Endothelial cell of umbilical vein (primary cell): ENCODE results near the gene RAB37. TPM values are rescaled to one million over a fixed set of nuclear protein-coding genes. Genes with fewer than 3 reads are reported as not detected.

Experiments used
- BruUV-seq: library from RNA; stranded (reverse); fragments of 400-500 nt; replicated peaks from 2 replicates; lab custom pipeline; 2021; lab: Mats Ljungman, UMichigan
- CTCF ChIA-PET: fragments of 300-600, 350-600 bp; sonication (Branson Sonifier 250); formaldehyde crosslinking; loops from one replicate; lab custom pipeline; 2021; ENCODE audit warnings: antibody characterized with exemption, inconsistent platforms; lab: Charles Lee
- POLR2A ChIA-PET: fragments of 300-600, 350-600 bp; sonication (Branson Sonifier 250); formaldehyde crosslinking; loops from one replicate; lab custom pipeline; 2021; ENCODE audit warnings: antibody characterized with exemption, inconsistent platforms; lab: Charles Lee
- DNase-seq: peaks from one replicate; pipeline ENCODE4 v3.0.0-alpha.2; 2011; ENCODE audit warnings: low read depth, low spot score
- FAIRE-seq: peaks from 2 replicates; lab custom pipeline; 2011; peaks lifted over from hg19 to GRCh38; lab: Jason Lieb, UNC
- H2AFZ ChIP-seq: 2 replicates; pipeline ENCODE4 v1.6.0; 2012; ENCODE audit warnings: low read depth, low read length, control low read depth, inconsistent platforms
- H3K27ac ChIP-seq: 2 replicates; pipeline ENCODE4 v1.5.1; 2011; ENCODE audit warnings: low read depth, mild to moderate bottlenecking, control low read depth, low read length, moderate library complexity; ENCODE audit not compliant: insufficient read depth
- H3K27me3 ChIP-seq, 2 experiments: 2 replicates each; pipeline versions ENCODE4 v1.6.0 to v1.6.1; 2011; ENCODE audit warnings: low read length in 2 of 2, mixed read lengths in 1 of 2; ENCODE audit not compliant: control insufficient read depth in 2 of 2, insufficient read depth in 2 of 2
- H3K36me3 ChIP-seq, 2 experiments: 2 replicates in 1 of 2; 3 replicates in 1 of 2; pipeline ENCODE4 v1.5.1; 2011; ENCODE audit warnings: low read length in 2 of 2, mild to moderate bottlenecking in 1 of 2, moderate library complexity in 1 of 2; ENCODE audit not compliant: control insufficient read depth in 2 of 2, insufficient read depth in 2 of 2; ENCODE audit errors: extremely low read depth in 1 of 2
- H3K4me1 ChIP-seq: 3 replicates; pipeline ENCODE4 v1.5.1; 2011; ENCODE audit warnings: mild to moderate bottlenecking, low read length; ENCODE audit not compliant: control insufficient read depth, insufficient read depth; ENCODE audit errors: extremely low read depth
- H3K4me2 ChIP-seq: 2 replicates; pipeline ENCODE4 v1.6.1; 2011; ENCODE audit warnings: low read length, control low read depth, mixed read lengths; ENCODE audit not compliant: insufficient read depth
- H3K4me3 ChIP-seq, 3 experiments: fragments of 200-600 bp in 1 of 3; sonication (generic), shearing (Covaris generic) in 1 of 3; replicated peaks in 1 of 3; 2 replicates each; pipeline ENCODE4 v1.5.1; 2011 to 2016; ENCODE audit warnings: control low read depth in 3 of 3, low read length in 3 of 3, mild to moderate bottlenecking in 2 of 3, inconsistent platforms in 1 of 3, low read depth in 1 of 3, moderate library complexity in 1 of 3; ENCODE audit not compliant: insufficient read depth in 1 of 3
- H3K79me2 ChIP-seq: 2 replicates; pipeline ENCODE4 v1.6.0; 2012; ENCODE audit warnings: low read length, inconsistent platforms; ENCODE audit not compliant: control insufficient read depth, insufficient read depth
- H3K9ac ChIP-seq: replicated peaks from 2 replicates; pipeline ENCODE3; 2011; ENCODE audit warnings: low read length, control low read depth; ENCODE audit not compliant: insufficient read depth; ENCODE audit errors: extremely low read depth
- H3K9me1 ChIP-seq: replicated peaks from 3 replicates; pipeline ENCODE4 v1.6.0; 2011; ENCODE audit warnings: mild to moderate bottlenecking, low read length; ENCODE audit not compliant: control insufficient read depth, insufficient read depth; ENCODE audit errors: extremely low read depth
- H3K9me3 ChIP-seq: replicated peaks from 2 replicates; pipeline ENCODE4 v1.5.1; 2012; ENCODE audit warnings: low read length, inconsistent platforms; ENCODE audit not compliant: control insufficient read depth, insufficient read depth
- H4K20me1 ChIP-seq: replicated peaks from 2 replicates; pipeline ENCODE3; 2011; ENCODE audit warnings: mild to moderate bottlenecking, low read length; ENCODE audit not compliant: control insufficient read depth, insufficient read depth; ENCODE audit errors: extremely low read depth
- EZH2 ChIP-seq: IDR thresholded peaks from 2 replicates; pipeline ENCODE4 v1.6.1; 2012; ENCODE audit warnings: borderline replicate concordance, low read depth, mild to moderate bottlenecking, moderate library complexity, low read length, inconsistent platforms; ENCODE audit not compliant: severe bottlenecking
- FOS ChIP-seq: IDR thresholded peaks from 2 replicates; pipeline ENCODE4 v1.6.1; 2011; ENCODE audit warnings: mild to moderate bottlenecking, low read length, moderate library complexity, borderline replicate concordance; ENCODE audit not compliant: insufficient read depth
- GATA2 ChIP-seq: IDR thresholded peaks from 2 replicates; pipeline ENCODE4 v1.7.0; 2011; ENCODE audit warnings: low read depth, mild to moderate bottlenecking, moderate library complexity, mixed read lengths, low read length; ENCODE audit not compliant: insufficient read length, insufficient read depth
- JUN ChIP-seq: IDR thresholded peaks from 2 replicates; pipeline ENCODE4 v1.6.1; 2011; ENCODE audit warnings: borderline replicate concordance, low read depth; ENCODE audit not compliant: insufficient read length, insufficient read depth
- MAX ChIP-seq: IDR thresholded peaks from 2 replicates; pipeline ENCODE4 v1.6.1; 2011; ENCODE audit not compliant: insufficient read depth, insufficient read length
- MYC ChIP-seq: IDR thresholded peaks from one replicate; pipeline ENCODE4 v1.6.1; 2011; ENCODE audit warnings: mild to moderate bottlenecking, low read depth, low read length
- POLR2A ChIP-seq: IDR thresholded peaks from 2 replicates; pipeline ENCODE4 v1.6.1; 2012; ENCODE audit warnings: low read depth, mild to moderate bottlenecking, control low read depth, low read length
- POLR2AphosphoS5 ChIP-seq: IDR thresholded peaks from 2 replicates; pipeline ENCODE4 v1.6.1; 2012; ENCODE audit warnings: low read depth, mild to moderate bottlenecking, control low read depth, low read length, moderate library complexity; ENCODE audit not compliant: insufficient read depth
- dilution Hi-C: fragments of 300-500 bp; cut with MboI; formaldehyde crosslinking; loops from one replicate; pipeline ENCODE4 v1.15.0; 2019; ENCODE audit warnings: low sequenced_read_pairs; ENCODE audit not compliant: extremely low pct_ligation_motif_present
- intact Hi-C: fragments of 100-400 bp; cut with micrococcal nuclease; formaldehyde crosslinking; loops from one replicate; pipeline ENCODE4 v1.10.0; 2022
- polyA plus RNA-seq, 4 experiments: library from polyadenylated mRNA; depleted of rRNA in 3 of 4; stranded (reverse) in 3 of 4; unstranded in 1 of 4; fragments of >200 nt; gene quantifications; 2 replicates each; pipeline versions ENCODE4 v1.2.1 to v1.2.3, GENCODE V29; 2011 to 2012; ENCODE audit warnings: missing spikeins in 1 of 4
- total RNA-seq: library from RNA; stranded (reverse); gene quantifications from 2 replicates; pipeline ENCODE4 v1.2.3, GENCODE V29; 2021
- TF ChIP-seq, protein P1 (sequence below), 2 donors: IDR thresholded peaks; 1 replicate in 1 of 2; 2 replicates in 1 of 2; pipeline ENCODE4 v1.5.1; 2011; ENCODE audit warnings: low read length in 2 of 2, mild to moderate bottlenecking in 2 of 2, moderate library complexity in 2 of 2, control low read depth in 1 of 2, inconsistent platforms in 1 of 2, low read depth in 1 of 2; ENCODE audit not compliant: insufficient read depth in 1 of 2; ENCODE audit errors: extremely low read depth in 1 of 2

RAB37 gene
- total and polyA plus RNA-seq, 2 donors (not counting 3 experiments of a cell fraction or from before 2014, with no cell fraction given), result 0.11 TPM; not detected in 1

DNA sequence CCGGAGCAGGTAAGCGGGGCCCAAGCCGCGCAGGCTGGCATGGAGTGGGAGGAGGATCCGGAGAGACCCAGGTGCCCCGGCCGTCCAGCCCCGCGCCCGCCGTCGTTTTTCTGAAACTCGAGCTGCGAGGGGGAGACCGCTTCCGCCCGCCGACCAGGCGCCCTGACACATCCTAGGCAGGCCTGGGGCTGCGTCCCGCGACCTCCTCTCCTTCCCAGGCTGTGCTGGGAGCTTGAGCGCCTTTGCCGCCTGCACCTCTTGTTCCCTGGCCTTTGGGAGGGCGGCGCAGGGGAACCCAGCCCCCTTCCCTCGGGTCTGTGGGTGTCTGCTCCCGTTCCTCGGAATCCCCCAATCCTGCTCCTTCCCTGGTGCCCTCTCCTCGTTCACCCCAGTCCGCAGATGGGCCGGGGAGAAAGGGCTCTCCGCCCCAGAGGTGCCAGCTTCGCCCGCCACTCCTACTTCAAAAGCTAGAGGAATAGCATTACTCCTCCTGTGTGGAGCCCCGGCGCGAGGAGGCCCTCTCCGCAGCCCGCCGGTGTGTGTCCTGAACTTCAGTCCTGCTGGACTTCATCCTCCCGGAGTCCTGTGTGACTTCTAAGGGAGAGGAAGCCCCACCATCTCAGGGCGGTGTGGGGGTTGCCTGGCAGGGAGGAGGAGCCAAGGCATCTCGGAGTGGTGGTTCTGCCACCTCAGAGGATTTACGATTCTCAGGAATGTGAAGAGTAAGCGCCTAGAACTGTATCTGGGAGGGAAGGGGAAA lies 12.4 kb downstream of the RAB37 start:
- BruUV-seq, result no TSS peak
- Histone ChIP-seq H3K9me1 (no peaks in the 10 kb centered on the region), H3K27me3 (no peaks in the 10 kb centered on the region), H4K20me1 (no peaks in the 10 kb centered on the region), H3K9me3 (no peaks in the 10 kb centered on the region), H3K36me3 (no peaks in the 10 kb centered on the region), H3K4me2 (peak overlapping the region; percentile 82), H3K9ac (peak overlapping the region; percentile 56), H3K4me1 (peaks cover 4% of the 10 kb centered on the region), H3K27ac (no peak overlapping the region), H2AFZ (peak overlapping the region; percentile 93), H3K79me2 (no peaks in the 10 kb centered on the region), H3K4me3 (peak overlapping the region; percentile 47 to 71 (median 57))
- no peak for DNase-seq
- FAIRE-seq, result no peak
- ChIA-PET CTCF (interaction anchor here (0.8 to 2.3 kb wide), 11 partner anchors 9 to 113 kb away, joined by 3 to 17 read pairs (median 5); partner anchors contain the start of gene NAT9), POLR2A (interaction anchor here (1.7 kb wide), 1 partner anchor 27 kb away, joined by 5 read pairs; a partner anchor contains a TSS)
- intact Hi-C loops (loop anchor here (1.0 to 10.0 kb wide), 2 partner anchors 8 to 1435 kb away; partner anchors contain the start of gene CDC42EP4), dilution Hi-C loops (no loop called here)
- TF ChIP-seq FOS (no peak), POLR2AphosphoS5 (no peak), POLR2A (no peak), MAX (no peak), GATA2 (no peak), MYC (no peak), EZH2 (no peak), JUN (no peak)
- TF ChIP-seq, protein P1, sequence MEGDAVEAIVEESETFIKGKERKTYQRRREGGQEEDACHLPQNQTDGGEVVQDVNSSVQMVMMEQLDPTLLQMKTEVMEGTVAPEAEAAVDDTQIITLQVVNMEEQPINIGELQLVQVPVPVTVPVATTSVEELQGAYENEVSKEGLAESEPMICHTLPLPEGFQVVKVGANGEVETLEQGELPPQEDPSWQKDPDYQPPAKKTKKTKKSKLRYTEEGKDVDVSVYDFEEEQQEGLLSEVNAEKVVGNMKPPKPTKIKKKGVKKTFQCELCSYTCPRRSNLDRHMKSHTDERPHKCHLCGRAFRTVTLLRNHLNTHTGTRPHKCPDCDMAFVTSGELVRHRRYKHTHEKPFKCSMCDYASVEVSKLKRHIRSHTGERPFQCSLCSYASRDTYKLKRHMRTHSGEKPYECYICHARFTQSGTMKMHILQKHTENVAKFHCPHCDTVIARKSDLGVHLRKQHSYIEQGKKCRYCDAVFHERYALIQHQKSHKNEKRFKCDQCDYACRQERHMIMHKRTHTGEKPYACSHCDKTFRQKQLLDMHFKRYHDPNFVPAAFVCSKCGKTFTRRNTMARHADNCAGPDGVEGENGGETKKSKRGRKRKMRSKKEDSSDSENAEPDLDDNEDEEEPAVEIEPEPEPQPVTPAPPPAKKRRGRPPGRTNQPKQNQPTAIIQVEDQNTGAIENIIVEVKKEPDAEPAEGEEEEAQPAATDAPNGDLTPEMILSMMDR (IDR thresholded peaks at IDR 0.05; ENCODE audit: extremely low read depth in 1 of 2, insufficient read depth in 1 of 2, low read depth in 1 of 2, low read length in 2 of 2), result no peak
